AG09319 (cell line): ENCODE measurements around the gene CLEC4M.

Source experiments
- DNase-seq: peaks from one replicate; pipeline ENCODE4 v3.0.0-alpha.2; 2010; ENCODE audit warnings: low read depth; ENCODE audit errors: extremely low read depth
- TF ChIP-seq, protein P1 (sequence below): IDR thresholded peaks from 2 replicates; pipeline ENCODE4 v1.5.1; 2011; ENCODE audit warnings: low read depth, mild to moderate bottlenecking, inconsistent platforms, low read length, moderate library complexity

The CLEC4M gene

DNA sequence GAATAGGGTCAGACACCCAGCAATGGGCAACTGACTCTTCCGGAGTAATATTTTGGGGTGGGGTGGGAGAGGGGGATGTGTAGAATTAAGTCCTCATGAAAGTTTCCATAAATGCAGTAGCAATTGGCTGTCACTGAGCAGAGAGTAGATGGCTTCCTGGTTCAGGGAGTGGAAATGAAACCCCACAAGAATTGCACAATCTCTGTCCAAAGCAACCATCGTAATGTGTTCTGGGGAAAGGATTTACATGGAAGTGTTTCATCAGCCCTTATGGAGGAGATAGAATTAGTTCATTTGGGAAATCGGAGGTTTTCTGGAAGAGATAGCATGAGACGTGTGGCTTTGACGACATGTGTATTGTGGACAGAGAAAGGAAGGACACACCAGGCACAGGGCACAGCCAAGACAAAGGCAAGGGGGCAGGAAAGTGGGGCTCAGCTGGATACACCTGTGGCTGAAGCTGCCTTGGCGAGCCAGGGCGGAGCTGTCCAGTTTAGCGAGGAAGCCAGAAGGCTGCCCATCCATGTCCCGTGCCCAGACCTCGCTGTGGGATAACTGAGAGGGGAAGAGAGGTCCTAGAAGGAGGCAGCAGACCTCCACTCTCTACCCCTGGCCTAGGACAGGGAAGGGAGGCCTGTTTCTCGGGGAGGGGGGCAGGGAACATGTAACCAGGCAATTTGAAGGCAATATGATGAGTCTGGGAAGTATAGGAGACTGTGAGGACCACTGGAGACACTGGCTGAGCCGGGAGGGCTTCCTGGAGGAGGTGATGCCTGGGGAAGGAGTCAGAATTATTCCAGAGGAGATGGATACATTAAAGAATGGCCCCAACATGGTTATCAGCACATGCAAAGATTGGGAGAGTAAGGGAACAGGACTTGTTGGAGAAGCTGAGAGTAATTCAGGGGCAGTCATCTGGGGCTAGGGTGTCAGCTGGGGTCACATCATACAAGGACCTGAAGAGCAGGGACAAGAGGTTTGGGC, 28.5 kb upstream of the CLEC4M start:
- TF ChIP-seq, protein P1, sequence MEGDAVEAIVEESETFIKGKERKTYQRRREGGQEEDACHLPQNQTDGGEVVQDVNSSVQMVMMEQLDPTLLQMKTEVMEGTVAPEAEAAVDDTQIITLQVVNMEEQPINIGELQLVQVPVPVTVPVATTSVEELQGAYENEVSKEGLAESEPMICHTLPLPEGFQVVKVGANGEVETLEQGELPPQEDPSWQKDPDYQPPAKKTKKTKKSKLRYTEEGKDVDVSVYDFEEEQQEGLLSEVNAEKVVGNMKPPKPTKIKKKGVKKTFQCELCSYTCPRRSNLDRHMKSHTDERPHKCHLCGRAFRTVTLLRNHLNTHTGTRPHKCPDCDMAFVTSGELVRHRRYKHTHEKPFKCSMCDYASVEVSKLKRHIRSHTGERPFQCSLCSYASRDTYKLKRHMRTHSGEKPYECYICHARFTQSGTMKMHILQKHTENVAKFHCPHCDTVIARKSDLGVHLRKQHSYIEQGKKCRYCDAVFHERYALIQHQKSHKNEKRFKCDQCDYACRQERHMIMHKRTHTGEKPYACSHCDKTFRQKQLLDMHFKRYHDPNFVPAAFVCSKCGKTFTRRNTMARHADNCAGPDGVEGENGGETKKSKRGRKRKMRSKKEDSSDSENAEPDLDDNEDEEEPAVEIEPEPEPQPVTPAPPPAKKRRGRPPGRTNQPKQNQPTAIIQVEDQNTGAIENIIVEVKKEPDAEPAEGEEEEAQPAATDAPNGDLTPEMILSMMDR, result no peak
- no peak for DNase-seq

DNA sequence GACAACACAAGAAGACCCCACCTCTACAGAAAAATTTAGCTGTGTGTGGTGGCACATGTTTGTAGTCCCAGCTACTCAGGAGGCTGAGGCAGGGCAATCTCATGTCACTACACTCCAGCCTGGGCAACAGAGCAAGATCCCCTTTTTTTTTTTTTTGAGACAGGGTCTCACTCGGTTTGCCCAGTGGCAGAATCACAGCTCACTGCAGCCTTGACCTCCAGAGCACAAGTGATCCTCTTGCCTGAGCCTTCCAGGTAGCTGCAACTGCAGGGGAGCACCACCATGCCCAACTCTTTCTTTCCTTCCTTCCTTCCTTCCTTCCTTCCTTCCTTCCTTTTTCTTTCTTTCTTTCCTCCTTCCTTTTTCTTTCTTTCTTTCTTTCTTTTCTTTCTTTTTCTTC, 26.9 kb upstream of the CLEC4M start:
- no peak for DNase-seq
- TF ChIP-seq, protein P1, result no peak

DNA sequence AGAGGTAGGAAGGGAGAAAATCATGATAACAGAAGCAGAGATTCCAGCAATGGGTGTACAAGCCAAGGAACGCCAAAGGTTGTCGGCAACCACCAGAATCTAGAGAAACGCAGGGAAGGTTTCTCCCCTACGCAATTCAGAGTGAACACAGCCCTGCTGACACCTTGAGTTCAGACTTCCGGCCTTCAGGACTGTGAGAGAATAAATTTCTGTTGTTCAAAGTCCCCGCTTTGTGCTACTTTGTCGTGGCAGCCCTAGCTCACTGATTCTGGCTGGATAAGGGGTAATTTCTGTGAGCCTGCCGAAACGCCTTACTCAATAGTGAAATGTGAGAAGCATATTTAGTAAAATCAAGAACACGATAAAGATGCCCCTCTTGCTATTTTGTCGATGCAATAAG, 25.8 kb upstream of the CLEC4M start:
- no peak for DNase-seq

DNA sequence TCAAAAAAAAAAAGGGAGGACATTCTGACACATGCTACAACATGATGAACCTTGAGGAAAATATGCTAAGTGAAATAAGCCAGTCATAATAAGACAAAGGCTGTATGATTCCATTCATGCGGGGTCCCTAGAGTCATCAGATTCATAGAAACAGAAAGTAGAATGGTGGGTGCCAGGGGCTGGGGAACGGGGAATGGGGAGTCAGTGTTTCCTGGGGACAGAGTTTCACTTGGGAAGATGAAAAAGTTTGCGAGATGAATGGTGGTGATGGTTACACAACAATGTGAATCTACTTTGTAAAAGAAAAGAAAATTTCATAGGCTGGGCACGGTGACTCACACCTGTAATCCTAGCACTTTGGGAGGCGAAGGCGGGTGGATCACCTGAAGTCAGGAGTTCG, 25.0 kb upstream of the CLEC4M start:
- TF ChIP-seq, protein P1, result no peak
- no peak for DNase-seq

More for the DNA sequence above, 25.8 kb upstream of the CLEC4M start:
- TF ChIP-seq, protein P1, result no peak

DNA sequence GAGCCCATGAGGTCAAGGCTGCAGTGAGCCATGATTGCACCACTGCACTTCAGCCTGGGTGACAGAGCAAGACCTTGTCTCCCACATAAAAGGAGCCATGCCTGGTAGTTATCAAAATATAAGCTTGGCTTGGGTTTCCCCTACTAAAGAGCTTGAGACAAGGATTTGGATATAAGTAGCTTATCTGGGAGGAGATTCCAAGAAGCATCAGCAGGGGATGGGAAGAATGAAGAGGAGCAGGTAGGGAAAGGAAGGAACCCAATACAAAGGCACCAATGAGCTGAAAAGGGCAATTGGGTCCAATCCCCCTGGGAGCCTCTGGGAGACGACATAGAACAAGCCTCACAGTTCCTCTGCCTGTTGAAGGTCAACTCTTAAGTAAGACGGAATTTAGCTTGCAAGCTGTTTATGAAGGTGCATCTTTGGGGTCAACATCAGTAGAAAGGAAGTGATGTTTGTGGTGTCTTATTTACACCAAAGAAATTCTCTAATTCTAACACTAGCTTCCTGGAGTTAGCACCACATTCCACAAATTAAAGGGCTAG, 23.8 kb upstream of the CLEC4M start:
- TF ChIP-seq, protein P1, result no peak
- DNase-seq, result no peak

DNA sequence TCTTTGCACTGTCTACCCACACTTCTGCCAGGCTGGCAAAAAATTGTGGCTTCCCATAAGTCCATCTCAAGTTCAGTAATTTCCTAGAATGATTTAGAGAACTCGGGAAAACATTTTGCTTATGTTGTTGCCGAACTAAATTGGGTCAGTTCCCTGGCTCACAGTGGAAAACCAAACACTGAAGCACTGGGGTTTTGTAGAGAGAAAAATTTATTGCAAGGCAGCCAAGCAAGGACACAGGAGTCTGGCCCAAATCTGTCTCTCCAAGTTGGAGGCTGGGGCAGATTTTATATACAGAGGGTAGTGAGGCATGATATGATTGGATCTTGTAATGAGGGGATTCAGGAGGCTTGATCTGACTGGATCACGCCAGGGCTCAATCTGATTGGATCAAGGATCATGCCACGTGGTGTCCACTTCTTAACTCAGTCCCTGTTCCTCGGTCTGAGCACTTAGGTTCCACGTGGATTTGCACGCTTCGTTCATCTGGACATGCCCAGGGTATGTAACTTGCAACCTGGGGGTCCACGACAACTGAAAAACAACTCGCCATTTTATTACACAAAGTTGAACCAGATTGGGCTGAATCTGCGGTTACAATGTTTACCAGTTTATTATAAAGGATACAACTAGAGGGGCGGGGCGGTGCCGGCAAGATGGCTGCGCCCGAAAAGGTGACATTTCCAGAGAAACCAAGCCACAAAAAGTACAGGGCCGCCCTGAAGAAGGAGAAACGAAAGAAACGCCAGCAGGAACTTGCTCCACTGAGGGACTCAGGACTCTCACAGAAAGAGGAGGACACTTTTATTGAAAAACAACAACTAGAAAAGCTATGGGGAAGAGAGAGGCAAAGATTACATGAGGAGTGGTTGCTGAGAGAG, 23.0 kb upstream of the CLEC4M start:
- TF ChIP-seq, protein P1, result no peak
- no peak for DNase-seq
